Endothelial cell of umbilical vein (primary cell): ENCODE measurements around the gene DENND1A. TPM values are rescaled to one million over a fixed set of nuclear protein-coding genes. Genes with fewer than 3 reads are reported as not detected.

Source experiments
- BruUV-seq: library from RNA; stranded (reverse); fragments of 400-500 nt; replicated peaks from 2 replicates; lab custom pipeline; 2021; lab: Mats Ljungman, UMichigan
- CTCF ChIA-PET: fragments of 300-600, 350-600 bp; sonication (Branson Sonifier 250); formaldehyde crosslinking; loops from one replicate; lab custom pipeline; 2021; ENCODE audit warnings: antibody characterized with exemption, inconsistent platforms; lab: Charles Lee
- POLR2A ChIA-PET: fragments of 300-600, 350-600 bp; sonication (Branson Sonifier 250); formaldehyde crosslinking; loops from one replicate; lab custom pipeline; 2021; ENCODE audit warnings: antibody characterized with exemption, inconsistent platforms; lab: Charles Lee
- DNase-seq: peaks from one replicate; pipeline ENCODE4 v3.0.0-alpha.2; 2011; ENCODE audit warnings: low read depth, low spot score
- FAIRE-seq: peaks from 2 replicates; lab custom pipeline; 2011; peaks lifted over from hg19 to GRCh38; lab: Jason Lieb, UNC
- H2AFZ ChIP-seq: 2 replicates; pipeline ENCODE4 v1.6.0; 2012; ENCODE audit warnings: low read depth, low read length, control low read depth, inconsistent platforms
- H3K27ac ChIP-seq: 2 replicates; pipeline ENCODE4 v1.5.1; 2011; ENCODE audit warnings: low read depth, mild to moderate bottlenecking, control low read depth, low read length, moderate library complexity; ENCODE audit not compliant: insufficient read depth
- H3K27me3 ChIP-seq, 2 experiments: 2 replicates each; pipeline versions ENCODE4 v1.6.0 to v1.6.1; 2011; ENCODE audit warnings: low read length in 2 of 2, mixed read lengths in 1 of 2; ENCODE audit not compliant: control insufficient read depth in 2 of 2, insufficient read depth in 2 of 2
- H3K36me3 ChIP-seq, 2 experiments: 2 replicates in 1 of 2; 3 replicates in 1 of 2; pipeline ENCODE4 v1.5.1; 2011; ENCODE audit warnings: low read length in 2 of 2, mild to moderate bottlenecking in 1 of 2, moderate library complexity in 1 of 2; ENCODE audit not compliant: control insufficient read depth in 2 of 2, insufficient read depth in 2 of 2; ENCODE audit errors: extremely low read depth in 1 of 2
- H3K4me1 ChIP-seq: 3 replicates; pipeline ENCODE4 v1.5.1; 2011; ENCODE audit warnings: mild to moderate bottlenecking, low read length; ENCODE audit not compliant: control insufficient read depth, insufficient read depth; ENCODE audit errors: extremely low read depth
- H3K4me2 ChIP-seq: 2 replicates; pipeline ENCODE4 v1.6.1; 2011; ENCODE audit warnings: low read length, control low read depth, mixed read lengths; ENCODE audit not compliant: insufficient read depth
- H3K4me3 ChIP-seq, 3 experiments: fragments of 200-600 bp in 1 of 3; sonication (generic), shearing (Covaris generic) in 1 of 3; replicated peaks in 1 of 3; 2 replicates each; pipeline ENCODE4 v1.5.1; 2011 to 2016; ENCODE audit warnings: control low read depth in 3 of 3, low read length in 3 of 3, mild to moderate bottlenecking in 2 of 3, inconsistent platforms in 1 of 3, low read depth in 1 of 3, moderate library complexity in 1 of 3; ENCODE audit not compliant: insufficient read depth in 1 of 3
- H3K79me2 ChIP-seq: 2 replicates; pipeline ENCODE4 v1.6.0; 2012; ENCODE audit warnings: low read length, inconsistent platforms; ENCODE audit not compliant: control insufficient read depth, insufficient read depth
- H3K9ac ChIP-seq: replicated peaks from 2 replicates; pipeline ENCODE3; 2011; ENCODE audit warnings: low read length, control low read depth; ENCODE audit not compliant: insufficient read depth; ENCODE audit errors: extremely low read depth
- H3K9me1 ChIP-seq: replicated peaks from 3 replicates; pipeline ENCODE4 v1.6.0; 2011; ENCODE audit warnings: mild to moderate bottlenecking, low read length; ENCODE audit not compliant: control insufficient read depth, insufficient read depth; ENCODE audit errors: extremely low read depth
- H3K9me3 ChIP-seq: replicated peaks from 2 replicates; pipeline ENCODE4 v1.5.1; 2012; ENCODE audit warnings: low read length, inconsistent platforms; ENCODE audit not compliant: control insufficient read depth, insufficient read depth
- H4K20me1 ChIP-seq: replicated peaks from 2 replicates; pipeline ENCODE3; 2011; ENCODE audit warnings: mild to moderate bottlenecking, low read length; ENCODE audit not compliant: control insufficient read depth, insufficient read depth; ENCODE audit errors: extremely low read depth
- CTCF ChIP-seq, 2 donors: IDR thresholded peaks; 1 replicate in 1 of 2; 2 replicates in 1 of 2; pipeline ENCODE4 v1.5.1; 2011; ENCODE audit warnings: low read length in 2 of 2, mild to moderate bottlenecking in 2 of 2, moderate library complexity in 2 of 2, control low read depth in 1 of 2, inconsistent platforms in 1 of 2, low read depth in 1 of 2; ENCODE audit not compliant: insufficient read depth in 1 of 2; ENCODE audit errors: extremely low read depth in 1 of 2
- EZH2 ChIP-seq: IDR thresholded peaks from 2 replicates; pipeline ENCODE4 v1.6.1; 2012; ENCODE audit warnings: borderline replicate concordance, low read depth, mild to moderate bottlenecking, moderate library complexity, low read length, inconsistent platforms; ENCODE audit not compliant: severe bottlenecking
- FOS ChIP-seq: IDR thresholded peaks from 2 replicates; pipeline ENCODE4 v1.6.1; 2011; ENCODE audit warnings: mild to moderate bottlenecking, low read length, moderate library complexity, borderline replicate concordance; ENCODE audit not compliant: insufficient read depth
- GATA2 ChIP-seq: IDR thresholded peaks from 2 replicates; pipeline ENCODE4 v1.7.0; 2011; ENCODE audit warnings: low read depth, mild to moderate bottlenecking, moderate library complexity, mixed read lengths, low read length; ENCODE audit not compliant: insufficient read length, insufficient read depth
- JUN ChIP-seq: IDR thresholded peaks from 2 replicates; pipeline ENCODE4 v1.6.1; 2011; ENCODE audit warnings: borderline replicate concordance, low read depth; ENCODE audit not compliant: insufficient read length, insufficient read depth
- MAX ChIP-seq: IDR thresholded peaks from 2 replicates; pipeline ENCODE4 v1.6.1; 2011; ENCODE audit not compliant: insufficient read depth, insufficient read length
- MYC ChIP-seq: IDR thresholded peaks from one replicate; pipeline ENCODE4 v1.6.1; 2011; ENCODE audit warnings: mild to moderate bottlenecking, low read depth, low read length
- POLR2A ChIP-seq: IDR thresholded peaks from 2 replicates; pipeline ENCODE4 v1.6.1; 2012; ENCODE audit warnings: low read depth, mild to moderate bottlenecking, control low read depth, low read length
- POLR2AphosphoS5 ChIP-seq: IDR thresholded peaks from 2 replicates; pipeline ENCODE4 v1.6.1; 2012; ENCODE audit warnings: low read depth, mild to moderate bottlenecking, control low read depth, low read length, moderate library complexity; ENCODE audit not compliant: insufficient read depth
- dilution Hi-C: fragments of 300-500 bp; cut with MboI; formaldehyde crosslinking; loops from one replicate; pipeline ENCODE4 v1.15.0; 2019; ENCODE audit warnings: low sequenced_read_pairs; ENCODE audit not compliant: extremely low pct_ligation_motif_present
- intact Hi-C: fragments of 100-400 bp; cut with micrococcal nuclease; formaldehyde crosslinking; loops from one replicate; pipeline ENCODE4 v1.10.0; 2022
- polyA plus RNA-seq, 4 experiments: library from polyadenylated mRNA; depleted of rRNA in 3 of 4; stranded (reverse) in 3 of 4; unstranded in 1 of 4; fragments of >200 nt; gene quantifications; 2 replicates each; pipeline versions ENCODE4 v1.2.1 to v1.2.3, GENCODE V29; 2011 to 2012; ENCODE audit warnings: missing spikeins in 1 of 4
- total RNA-seq: library from RNA; stranded (reverse); gene quantifications from 2 replicates; pipeline ENCODE4 v1.2.3, GENCODE V29; 2021

The DENND1A gene
- total and polyA plus RNA-seq, 2 donors (not counting 3 experiments of a cell fraction or from before 2014, with no cell fraction given), result 18.5 to 24.5 TPM

DNA sequence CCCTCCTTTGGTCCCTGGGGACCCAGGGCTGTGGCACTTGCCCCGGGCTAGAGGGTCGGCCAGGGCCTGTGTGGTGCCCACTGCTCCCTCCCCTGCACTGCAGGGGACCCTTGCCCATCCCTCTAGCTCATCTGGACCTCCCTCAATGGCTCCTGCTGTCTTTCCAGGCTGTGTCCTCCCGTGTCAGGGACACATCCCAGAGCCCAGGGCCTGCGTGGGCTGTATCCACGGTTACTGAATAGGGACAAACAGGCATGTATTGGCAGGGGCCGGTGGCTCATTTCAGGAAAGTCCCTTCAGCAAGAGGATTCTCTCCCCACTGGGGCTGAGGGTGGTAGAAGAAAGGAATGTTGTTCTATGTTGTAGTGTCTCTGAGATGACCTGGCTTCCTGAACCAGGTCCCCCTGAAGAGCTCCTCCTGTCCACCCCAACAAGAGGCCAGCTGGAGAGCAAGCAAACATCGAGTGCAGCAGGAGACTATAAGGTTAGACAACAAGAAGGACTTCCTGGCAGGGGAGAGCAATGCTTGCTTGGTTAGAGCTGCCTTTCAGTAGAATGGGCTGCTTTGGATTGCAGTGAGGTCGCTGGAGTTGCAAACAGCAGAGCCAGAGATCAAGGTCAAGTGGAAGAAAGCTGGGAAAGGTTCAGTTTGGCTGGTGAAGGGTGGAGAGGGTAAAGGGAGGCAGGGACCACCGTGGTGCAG is 575.0 kb downstream of the DENND1A start:
- no peaks in the 10 kb centered on the region for H3K9me3 ChIP-seq
- H3K9me1 ChIP-seq, result no peaks in the 10 kb centered on the region
- no TSS peak for BruUV-seq
- no peak overlapping the region for H2AFZ ChIP-seq
- H3K4me3 ChIP-seq, result no peak overlapping the region
- TF ChIP-seq POLR2AphosphoS5 (no peak), MYC (no peak), GATA2 (no peak), JUN (no peak), CTCF (IDR thresholded peaks at IDR 0.05; ENCODE audit: extremely low read depth in 1 of 2, insufficient read depth in 1 of 2, low read depth in 1 of 2, low read length in 2 of 2) (no peak), FOS (no peak), POLR2A (no peak), MAX (no peak), EZH2 (no peak)
- no peak overlapping the region for H3K4me2 ChIP-seq
- H3K9ac ChIP-seq, result no peak overlapping the region
- no peak overlapping the region for H3K27ac ChIP-seq
- H3K4me1 ChIP-seq, result no peaks in the 10 kb centered on the region
- ChIA-PET CTCF (interaction anchor here (0.6 to 4.7 kb wide), 17 partner anchors 10 to 274 kb away, joined by 3 to 117 read pairs (median 5); no protein-coding TSS in a partner anchor), POLR2A (no interaction called here)
- no peaks in the 10 kb centered on the region for H4K20me1 ChIP-seq
- peaks cover 0 to 2% of the 10 kb centered on the region in 2 experiments for H3K27me3 ChIP-seq
- no peak for FAIRE-seq
- intact Hi-C loops, result loop anchor here (1.0 to 5.0 kb wide), 4 partner anchors 30 to 453 kb away; no protein-coding TSS in a partner anchor
- no peak for DNase-seq
- no peaks in the 10 kb centered on the region for H3K79me2 ChIP-seq
- dilution Hi-C loops, result no loop called here
- H3K36me3 ChIP-seq, result no peaks in the 10 kb centered on the region
